Hepatocyte (in vitro differentiated cells): ENCODE measurements around the gene SLC25A31. TPM values are rescaled to one million over a fixed set of nuclear protein-coding genes. Genes with fewer than 3 reads are reported as not detected.

Experiments used
- DNase-seq: peaks from one replicate; pipeline ENCODE4 v3.0.0-alpha.2; 2016; ENCODE audit warnings: low spot score
- H2AFZ ChIP-seq: fragments of 200-600 bp; sonication (generic); 2 replicates; pipeline ENCODE4 v1.6.0; 2016; ENCODE audit warnings: antibody characterized with exemption, mild to moderate bottlenecking
- H3K27ac ChIP-seq: fragments of 200-600 bp; sonication (generic); 2 replicates; pipeline ENCODE4 v1.5.1; 2016; ENCODE audit warnings: mild to moderate bottlenecking
- H3K27me3 ChIP-seq: fragments of 200-600 bp; sonication (generic); 2 replicates; pipeline ENCODE4 v1.6.1; 2016
- H3K36me3 ChIP-seq: fragments of 200-600 bp; sonication (generic); replicated peaks from 2 replicates; pipeline ENCODE4 v1.5.1; 2016; ENCODE audit warnings: low read depth; ENCODE audit not compliant: insufficient read depth
- H3K4me1 ChIP-seq: fragments of 200-600 bp; sonication (generic); 2 replicates; pipeline ENCODE4 v1.5.1; 2016; ENCODE audit warnings: mild to moderate bottlenecking, moderate library complexity; ENCODE audit not compliant: insufficient read depth
- H3K4me2 ChIP-seq: fragments of 200-600 bp; sonication (generic); 2 replicates; pipeline ENCODE4 v1.6.0; 2016
- H3K4me3 ChIP-seq: fragments of 200-600 bp; sonication (generic); 2 replicates; pipeline ENCODE4 v1.5.1; 2016; ENCODE audit warnings: mild to moderate bottlenecking
- H3K79me2 ChIP-seq: fragments of 200-600 bp; sonication (generic); 2 replicates; pipeline ENCODE4 v1.6.0; 2017; ENCODE audit warnings: mild to moderate bottlenecking
- H3K9me2 ChIP-seq: fragments of 200-600 bp; sonication (generic); replicated peaks from 2 replicates; pipeline ENCODE4 v1.6.0; 2017; ENCODE audit warnings: mild to moderate bottlenecking; ENCODE audit not compliant: insufficient read depth
- H3K9me3 ChIP-seq: fragments of 200-600 bp; sonication (generic); 2 replicates; pipeline ENCODE4 v1.5.1; 2016; ENCODE audit warnings: low read depth, mild to moderate bottlenecking
- H4K20me1 ChIP-seq: fragments of 200-600 bp; sonication (generic); 2 replicates; pipeline ENCODE4 v1.6.0; 2016; ENCODE audit warnings: mild to moderate bottlenecking; ENCODE audit not compliant: insufficient read depth, poor library complexity, severe bottlenecking
- EZH2 ChIP-seq: fragments of 200-600 bp; sonication (generic); IDR thresholded peaks from 2 replicates; pipeline ENCODE4 v1.6.1; 2016; ENCODE audit warnings: antibody characterized with exemption, mild to moderate bottlenecking, borderline replicate concordance
- EZH2phosphoT487 ChIP-seq: fragments of 200-600 bp; sonication (generic); IDR thresholded peaks from one replicate; pipeline ENCODE4 v1.6.1; 2018; ENCODE audit warnings: antibody characterized with exemption, mild to moderate bottlenecking, low read depth, moderate library complexity; ENCODE audit not compliant: unreplicated experiment, severe bottlenecking
- WGBS: methylation state at CpG from one replicate; pipeline ENCODE4 v1.1.6; 2016; ENCODE audit warnings: low lambda C conversion rate; ENCODE audit errors: missing lambda C conversion rate; 5-methylcytosine and 5-hydroxymethylcytosine counted together
- polyA plus RNA-seq: library from polyadenylated mRNA; unstranded; fragments of >200 nt; fragmentation: Nextera tagmentation; extraction: Ambion mirVana; gene quantifications from 2 replicates; pipeline ENCODE4 v1.2.1, GENCODE V29; 2016
- total RNA-seq: library from RNA; depleted of rRNA; stranded (reverse); fragments of >200 nt; gene quantifications from 2 replicates; pipeline ENCODE4 v1.2.3, GENCODE V29; 2014
- TF ChIP-seq, protein P1 (sequence below): fragments of 200-600 bp; sonication (generic); IDR thresholded peaks from 2 replicates; pipeline ENCODE4 v1.5.1; 2016; ENCODE audit warnings: antibody characterized with exemption, mild to moderate bottlenecking; ENCODE audit not compliant: poor library complexity

Gene SLC25A31
- total and polyA plus RNA-seq, 2 experiments from 2014 or later, result not detected

DNA sequence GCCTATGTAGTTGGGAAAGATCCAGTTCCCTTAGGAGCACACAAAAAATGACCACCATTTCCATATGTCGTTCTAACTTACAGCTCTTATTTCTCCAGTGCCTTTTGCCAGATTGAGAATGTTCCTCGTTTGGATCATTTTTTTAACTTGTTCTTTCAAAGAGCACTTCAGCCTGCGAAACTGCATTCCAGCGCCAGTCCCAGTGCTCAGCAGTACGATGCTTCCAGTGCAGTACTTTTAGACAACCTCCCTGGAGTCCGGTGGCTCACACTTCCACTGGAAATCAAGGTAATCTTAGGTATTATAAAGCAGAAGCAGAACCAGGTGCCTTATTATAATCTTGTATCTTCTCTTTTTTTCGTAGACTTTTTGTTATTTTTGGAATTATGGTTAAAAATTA is 42.6 kb upstream of the SLC25A31 start:
- DNase-seq, result no peak
- Histone ChIP-seq H3K4me2 (no peak overlapping the region), H3K27me3 (no peaks in the 10 kb centered on the region), H2AFZ (no peak overlapping the region), H3K9me3 (no peaks in the 10 kb centered on the region), H4K20me1 (no peaks in the 10 kb centered on the region), H3K36me3 (no peaks in the 10 kb centered on the region), H3K27ac (no peak overlapping the region), H3K4me1 (no peaks in the 10 kb centered on the region), H3K79me2 (no peaks in the 10 kb centered on the region), H3K9me2 (no peaks in the 10 kb centered on the region), H3K4me3 (no peak overlapping the region)
- WGBS, result 85% methylated on average over 7 of the region's 7 CpGs
- TF ChIP-seq EZH2 (no peak), EZH2phosphoT487 (no peak)
- TF ChIP-seq, protein P1, sequence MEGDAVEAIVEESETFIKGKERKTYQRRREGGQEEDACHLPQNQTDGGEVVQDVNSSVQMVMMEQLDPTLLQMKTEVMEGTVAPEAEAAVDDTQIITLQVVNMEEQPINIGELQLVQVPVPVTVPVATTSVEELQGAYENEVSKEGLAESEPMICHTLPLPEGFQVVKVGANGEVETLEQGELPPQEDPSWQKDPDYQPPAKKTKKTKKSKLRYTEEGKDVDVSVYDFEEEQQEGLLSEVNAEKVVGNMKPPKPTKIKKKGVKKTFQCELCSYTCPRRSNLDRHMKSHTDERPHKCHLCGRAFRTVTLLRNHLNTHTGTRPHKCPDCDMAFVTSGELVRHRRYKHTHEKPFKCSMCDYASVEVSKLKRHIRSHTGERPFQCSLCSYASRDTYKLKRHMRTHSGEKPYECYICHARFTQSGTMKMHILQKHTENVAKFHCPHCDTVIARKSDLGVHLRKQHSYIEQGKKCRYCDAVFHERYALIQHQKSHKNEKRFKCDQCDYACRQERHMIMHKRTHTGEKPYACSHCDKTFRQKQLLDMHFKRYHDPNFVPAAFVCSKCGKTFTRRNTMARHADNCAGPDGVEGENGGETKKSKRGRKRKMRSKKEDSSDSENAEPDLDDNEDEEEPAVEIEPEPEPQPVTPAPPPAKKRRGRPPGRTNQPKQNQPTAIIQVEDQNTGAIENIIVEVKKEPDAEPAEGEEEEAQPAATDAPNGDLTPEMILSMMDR, result no peak

- no peaks in the 10 kb centered on the region for H3K79me2 ChIP-seq
- 89% methylated on average over 4 of the region's 4 CpGs for WGBS
- H3K27ac ChIP-seq, result no peak overlapping the region
- H3K9me2 ChIP-seq, result no peaks in the 10 kb centered on the region
- H3K4me1 ChIP-seq, result no peaks in the 10 kb centered on the region
- no peaks in the 10 kb centered on the region for H3K9me3 ChIP-seq
- no peak overlapping the region for H3K4me3 ChIP-seq
- H4K20me1 ChIP-seq, result no peaks in the 10 kb centered on the region
- H2AFZ ChIP-seq, result no peak overlapping the region
- no peak for TF ChIP-seq EZH2
- TF ChIP-seq EZH2phosphoT487, result no peak
- TF ChIP-seq, protein P1, result no peak
- DNase-seq, result no peak
- no peaks in the 10 kb centered on the region for H3K27me3 ChIP-seq
- no peaks in the 10 kb centered on the region for H3K36me3 ChIP-seq
- no peak overlapping the region for H3K4me2 ChIP-seq
These were observed 31.4 kb upstream of the SLC25A31 start for GRCh38 chr4:127698789-127699200.

DNA sequence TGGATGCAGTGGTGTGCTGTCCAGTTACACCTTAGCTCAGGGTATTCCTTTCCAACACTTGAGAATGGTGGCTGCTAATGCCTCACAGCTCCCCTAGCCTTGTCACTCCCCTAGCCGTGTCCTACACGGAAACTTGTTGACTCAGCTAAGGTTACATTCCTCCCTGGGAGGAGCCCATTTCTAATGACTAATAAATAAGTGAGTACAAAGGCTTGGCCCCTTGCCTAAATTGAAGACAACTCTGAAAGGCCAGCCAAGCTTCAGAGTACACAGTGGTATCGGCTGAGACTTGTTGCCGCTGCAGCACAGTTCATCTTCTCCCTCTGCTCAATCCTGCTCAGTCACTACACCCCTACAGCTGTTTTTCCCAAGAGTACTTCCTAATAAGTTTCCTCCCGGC is 21.2 kb upstream of the SLC25A31 start:
- no peak for TF ChIP-seq EZH2
- no peaks in the 10 kb centered on the region for H3K79me2 ChIP-seq
- no peaks in the 10 kb centered on the region for H4K20me1 ChIP-seq
- H3K4me2 ChIP-seq, result peak overlapping the region; percentile 9
- no peaks in the 10 kb centered on the region for H3K27me3 ChIP-seq
- H3K4me1 ChIP-seq, result no peaks in the 10 kb centered on the region
- H3K36me3 ChIP-seq, result no peaks in the 10 kb centered on the region
- no peak overlapping the region for H3K4me3 ChIP-seq
- H3K27ac ChIP-seq, result no peak overlapping the region
- H3K9me3 ChIP-seq, result no peaks in the 10 kb centered on the region
- peak; percentile 53 for DNase-seq
- H2AFZ ChIP-seq, result no peak overlapping the region
- 44% methylated on average over 5 of the region's 5 CpGs for WGBS
- no peaks in the 10 kb centered on the region for H3K9me2 ChIP-seq

GRCh38 chr4:127709456-127709855 is 20.7 kb upstream of the SLC25A31 start:
- no peaks in the 10 kb centered on the region for H4K20me1 ChIP-seq
- DNase-seq, result no peak
- peak overlapping the region; percentile 9 for H3K4me2 ChIP-seq
- no peaks in the 10 kb centered on the region for H3K27me3 ChIP-seq
- WGBS, result 82% methylated on average over 3 of the region's 3 CpGs
- TF ChIP-seq EZH2phosphoT487 (no peak), EZH2 (no peak)
- TF ChIP-seq, protein P1, result no peak
- no peaks in the 10 kb centered on the region for H3K79me2 ChIP-seq
- H3K9me3 ChIP-seq, result no peaks in the 10 kb centered on the region
- no peak overlapping the region for H2AFZ ChIP-seq
- no peaks in the 10 kb centered on the region for H3K9me2 ChIP-seq
- no peaks in the 10 kb centered on the region for H3K4me1 ChIP-seq
- H3K36me3 ChIP-seq, result no peaks in the 10 kb centered on the region
- H3K27ac ChIP-seq, result no peak overlapping the region
- H3K4me3 ChIP-seq, result no peak overlapping the region
